Right renal cortex interstitium (tissue), 3 donors: ENCODE results near the gene RTL10. TPM values are rescaled to one million over a fixed set of nuclear protein-coding genes. Genes with fewer than 3 reads are reported as not detected.

Experiments used
- DNase-seq, 3 donors: peaks; one replicate each; pipeline ENCODE4 v3.0.0-alpha.2; 2013; ENCODE audit warnings: low read depth in 3 of 3, low spot score in 2 of 3
- polyA plus RNA-seq, 3 donors: library from polyadenylated mRNA; unstranded; fragments of 120-200 nt; gene quantifications; one replicate each; pipeline ENCODE4 v1.2.1, GENCODE V29; 2013; ENCODE audit not compliant: insufficient read length in 3 of 3

RTL10 gene
- polyA plus RNA-seq, 3 donors: 20.1 to 23.0 (median 21.8) TPM

DNA sequence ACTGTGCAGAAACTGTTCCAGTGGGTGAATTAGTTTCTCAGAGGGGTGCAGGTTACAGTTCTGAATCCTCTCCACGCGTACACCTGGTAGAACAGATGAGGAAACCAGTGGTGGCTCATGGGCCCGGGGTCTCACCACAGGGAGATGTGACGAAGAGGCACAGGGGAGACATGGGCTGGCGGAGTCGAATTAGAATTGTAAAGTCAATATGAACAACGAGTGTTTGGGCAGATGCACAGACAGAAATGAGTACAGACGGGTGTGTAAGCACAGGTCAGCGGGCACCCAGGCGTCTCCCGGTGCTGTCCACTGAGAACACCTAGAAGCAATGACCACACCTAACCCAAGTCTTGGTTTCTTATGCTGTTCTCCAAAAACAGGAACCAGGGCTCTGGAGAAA is 41.8 kb downstream of the RTL10 start:
- DNase-seq: no peak

- no peak for DNase-seq
These were observed 42.6 kb downstream of the RTL10 start for GRCh38 chr22:19811811-19812771.

DNA sequence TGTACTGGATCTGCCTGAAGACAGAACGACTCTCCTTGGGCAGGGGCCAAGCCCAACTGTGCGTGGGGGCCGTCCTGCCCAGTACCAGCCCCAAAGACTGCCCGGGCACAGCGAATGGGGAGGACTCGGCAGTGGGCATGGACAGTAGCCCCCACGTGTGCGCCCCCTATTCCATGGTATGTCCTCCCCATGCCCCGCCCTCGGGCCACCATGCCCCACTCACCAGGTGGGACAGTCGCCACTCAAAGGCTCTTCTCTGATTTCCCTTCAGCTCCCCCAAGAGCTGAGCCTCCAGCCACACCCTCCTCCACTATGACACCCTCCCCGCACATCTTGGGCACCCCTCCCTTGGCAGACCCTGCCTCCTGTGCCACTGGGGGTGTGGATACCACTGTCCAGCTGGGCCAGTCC is 43.5 kb downstream of the RTL10 start:
- DNase-seq: no peak

DNA sequence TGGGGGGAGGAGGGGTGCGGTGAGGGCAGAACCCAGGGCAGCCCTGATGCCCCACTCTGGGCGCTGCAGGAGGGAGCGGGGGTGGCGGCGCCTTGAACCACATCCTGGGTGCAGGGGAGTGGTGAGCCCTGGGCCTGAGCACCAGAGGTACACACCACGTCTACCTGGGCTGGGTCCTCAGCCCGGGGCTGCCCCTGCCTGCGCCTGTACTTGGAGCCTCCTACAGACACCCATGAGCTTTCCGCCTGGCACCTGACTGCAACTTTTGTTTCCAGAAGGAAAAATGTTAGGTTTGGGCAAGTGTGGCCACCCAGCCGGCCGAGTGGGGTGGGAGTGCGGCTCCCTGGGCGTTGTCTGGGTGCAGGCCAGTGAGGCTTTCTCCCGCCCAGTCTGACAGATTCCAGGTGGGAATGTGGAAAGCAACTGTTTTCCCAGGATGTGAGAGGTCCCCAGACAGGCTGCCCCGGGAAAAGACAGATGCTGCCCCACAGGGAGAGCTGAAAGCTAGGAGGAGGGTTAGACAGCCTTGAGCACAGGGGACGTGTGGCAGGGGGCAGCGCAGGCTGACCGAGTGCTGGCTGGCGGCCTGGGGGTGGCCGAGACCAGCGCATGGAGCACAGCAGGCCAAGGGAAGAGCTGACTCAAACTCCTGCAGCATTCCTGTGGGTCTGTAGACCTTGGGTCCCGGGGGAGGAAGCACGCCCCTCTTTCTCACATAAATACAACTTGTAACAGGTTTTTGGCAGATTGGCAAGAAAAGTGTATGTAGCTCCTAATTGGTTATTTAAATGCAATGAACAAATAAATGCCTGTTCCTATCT is 44.1 kb downstream of the RTL10 start:
- DNase-seq: no peak

DNA sequence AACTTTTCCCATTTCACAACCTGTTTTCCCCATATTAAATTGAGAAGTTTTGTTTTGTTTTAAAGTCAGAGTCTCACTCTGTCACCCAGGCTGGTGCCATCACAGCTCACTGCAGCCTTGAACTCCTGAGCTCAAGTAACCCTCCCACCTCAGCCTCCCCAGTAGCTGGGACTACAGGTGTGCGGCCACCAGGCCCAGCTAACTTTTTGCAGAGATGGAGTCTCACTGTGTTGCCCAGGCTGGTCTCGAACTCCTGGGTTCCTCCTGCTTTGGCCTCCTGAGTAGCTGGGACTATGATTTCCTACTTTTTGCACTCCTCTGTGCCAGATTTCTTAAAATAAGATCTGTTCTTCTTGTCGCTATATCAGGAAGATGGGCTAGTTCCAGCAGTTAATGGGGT is 44.9 kb downstream of the RTL10 start:
- no peak for DNase-seq

- DNase-seq: no peak
These were observed 45.7 kb downstream of the RTL10 start for GRCh38 chr22:19808873-19809478.

DNA sequence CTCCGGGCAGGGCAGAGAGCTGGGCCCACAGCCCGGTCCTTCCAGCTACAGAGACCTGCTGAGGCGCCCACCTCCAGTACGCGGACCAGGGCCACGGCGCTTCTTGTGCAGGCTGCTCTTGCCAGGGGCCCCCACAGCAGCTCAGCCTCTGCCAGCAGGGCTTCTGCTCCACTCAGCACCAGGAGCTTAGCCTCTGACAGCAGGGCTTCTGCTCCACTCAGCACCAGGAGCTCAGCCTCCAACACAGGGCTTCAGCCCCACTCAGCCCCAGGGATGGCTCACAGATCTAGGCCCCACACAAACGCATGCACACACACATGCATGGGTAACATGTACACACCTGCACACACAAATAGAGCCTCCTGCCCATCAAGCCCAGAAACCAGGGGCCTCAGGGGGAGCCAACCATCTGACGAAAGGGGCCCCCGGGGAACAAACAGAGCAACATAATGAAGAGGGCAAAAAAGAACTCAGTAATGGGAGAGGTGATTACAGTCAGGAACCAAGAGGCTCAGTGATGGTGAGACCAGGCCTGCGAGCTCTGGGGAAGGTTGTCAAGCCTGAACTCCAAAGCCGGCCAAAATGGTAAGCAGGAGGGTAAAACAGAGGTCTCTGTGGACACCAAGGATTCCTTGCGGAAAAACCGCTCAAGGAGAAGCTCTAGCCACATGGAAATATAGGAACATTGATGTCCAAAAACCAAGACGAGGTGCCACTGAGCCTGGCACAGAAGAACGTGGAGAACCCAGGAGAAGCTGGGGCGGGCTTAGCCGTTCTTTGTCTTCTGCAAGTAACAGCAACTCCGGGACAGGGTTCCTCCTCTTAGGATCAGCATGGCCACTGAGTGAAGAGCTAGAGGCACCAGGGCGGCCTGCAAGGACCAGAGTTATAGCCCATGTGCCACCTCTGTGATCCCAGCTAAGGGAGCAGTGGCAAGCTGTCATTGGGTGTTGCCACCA is 46.5 kb downstream of the RTL10 start:
- DNase-seq: no peak

- no peak for DNase-seq
These were observed 47.3 kb downstream of the RTL10 start for GRCh38 chr22:19807161-19807913.

GRCh38 chr22:19806213-19807160 is 48.2 kb downstream of the RTL10 start:
- no peak for DNase-seq

DNA sequence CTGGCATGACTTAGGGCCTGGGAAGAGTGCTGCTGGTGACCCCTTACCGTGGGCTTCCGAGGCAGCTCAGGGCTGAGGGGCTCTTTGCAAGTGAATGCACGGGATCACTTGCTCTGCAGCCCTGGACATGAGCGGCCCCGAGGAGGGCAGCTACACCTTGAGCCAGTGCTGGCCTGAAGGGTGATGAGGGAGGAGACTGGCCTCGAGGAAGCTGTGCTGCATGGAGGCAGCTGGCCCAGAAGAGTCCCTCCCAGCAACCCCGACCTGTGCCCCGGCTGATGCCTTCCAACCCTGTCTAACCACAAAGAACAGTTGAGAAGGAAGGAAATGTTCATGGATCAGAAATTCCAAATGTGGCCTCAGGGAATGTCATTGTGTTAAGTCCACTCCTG is 48.9 kb downstream of the RTL10 start:
- no peak for DNase-seq

Other genes with a start within 250 kb of the RTL10 start
- 10 to 100 TPM; 28.1 to 37.6 (median 32.6) TPM for gene SEPTIN5, start 140.4 kb downstream of the RTL10 start, polyA plus RNA-seq
- 1 to 10 TPM; 2.2 to 3.4 (median 2.9) TPM for gene GP1BB, start 131.3 kb downstream of the RTL10 start, polyA plus RNA-seq
- under 1 TPM; 0.11 to 0.26 (median 0.14) TPM for gene TBX1, start 94.1 kb downstream of the RTL10 start, polyA plus RNA-seq
- gene GNB1L, start within 50 bp of the RTL10 start, polyA plus RNA-seq: 1 to 10 TPM; 2.3 to 3.5 (median 3.2) TPM
- gene COMT, start 86.9 kb upstream of the RTL10 start, polyA plus RNA-seq: 100 to 1,000 TPM in 2 of 3 donors, 10 to 100 TPM in 1; 88.6 to 126 (median 107) TPM
- 10 to 100 TPM; 20.1 to 27.5 (median 20.5) TPM for gene TXNRD2, start 86.9 kb upstream of the RTL10 start, polyA plus RNA-seq
- 10 to 100 TPM; 16.8 to 19.6 (median 16.9) TPM for gene ARVCF, start 161.9 kb upstream of the RTL10 start, polyA plus RNA-seq
- gene TANGO2, start 166.2 kb upstream of the RTL10 start, polyA plus RNA-seq: 10 to 100 TPM in 2 of 3 donors, 1 to 10 TPM in 1; 9.3 to 12.0 (median 10.5) TPM
- gene DGCR8, start 225.4 kb upstream of the RTL10 start, polyA plus RNA-seq: 10 to 100 TPM; 40.5 to 42.3 (median 42.0) TPM